ENCODE measurements around the gene LGMN. TPM values are rescaled to one million over a fixed set of nuclear protein-coding genes. Genes with fewer than 3 reads are reported as not detected.

LGMN gene
- polyA plus RNA-seq, 4 donors = 98.6 to 145 (median 111) TPM

DNA sequence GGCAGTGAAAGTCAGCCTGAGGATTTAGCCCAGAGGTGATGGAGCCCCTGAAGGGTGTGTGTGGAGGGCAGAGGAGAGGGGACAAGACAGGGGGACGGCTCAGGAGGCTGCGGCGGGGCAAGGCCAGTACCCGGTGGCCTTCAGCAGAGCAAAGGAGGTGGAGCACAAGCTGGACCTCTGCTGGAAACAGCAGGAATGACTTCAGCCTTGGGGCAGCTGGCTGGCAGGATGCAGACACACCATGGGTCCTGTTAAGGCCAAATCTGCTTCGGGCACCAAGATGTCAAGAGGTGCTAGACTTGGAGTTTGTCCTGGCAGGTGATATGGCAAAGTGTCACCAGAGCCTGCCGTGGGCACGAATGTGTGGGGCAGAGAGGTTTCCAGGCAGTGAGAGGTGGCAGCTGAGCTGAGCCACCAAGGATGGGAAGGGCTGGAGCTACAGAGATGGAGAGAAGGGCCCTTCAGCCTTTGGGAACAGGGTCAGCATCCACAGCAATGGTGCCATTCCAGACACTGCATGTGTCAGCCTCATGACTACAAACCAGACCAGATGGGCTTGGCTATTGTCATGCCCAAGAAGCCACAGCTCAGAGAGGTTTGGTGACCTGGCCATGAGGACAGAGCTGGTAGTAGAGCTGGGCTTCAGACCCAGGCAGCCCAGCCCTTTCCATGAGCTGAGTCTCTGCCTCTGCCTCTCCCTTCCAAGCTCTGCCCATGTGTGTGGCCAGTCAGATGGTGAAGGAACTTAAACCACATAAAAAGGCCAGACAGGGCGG lies 91.9 kb downstream of the LGMN start:
- DNase-seq (ENCODE audit: low read depth in 4 of 4, low spot score in 3 of 4) = no peak

DNA sequence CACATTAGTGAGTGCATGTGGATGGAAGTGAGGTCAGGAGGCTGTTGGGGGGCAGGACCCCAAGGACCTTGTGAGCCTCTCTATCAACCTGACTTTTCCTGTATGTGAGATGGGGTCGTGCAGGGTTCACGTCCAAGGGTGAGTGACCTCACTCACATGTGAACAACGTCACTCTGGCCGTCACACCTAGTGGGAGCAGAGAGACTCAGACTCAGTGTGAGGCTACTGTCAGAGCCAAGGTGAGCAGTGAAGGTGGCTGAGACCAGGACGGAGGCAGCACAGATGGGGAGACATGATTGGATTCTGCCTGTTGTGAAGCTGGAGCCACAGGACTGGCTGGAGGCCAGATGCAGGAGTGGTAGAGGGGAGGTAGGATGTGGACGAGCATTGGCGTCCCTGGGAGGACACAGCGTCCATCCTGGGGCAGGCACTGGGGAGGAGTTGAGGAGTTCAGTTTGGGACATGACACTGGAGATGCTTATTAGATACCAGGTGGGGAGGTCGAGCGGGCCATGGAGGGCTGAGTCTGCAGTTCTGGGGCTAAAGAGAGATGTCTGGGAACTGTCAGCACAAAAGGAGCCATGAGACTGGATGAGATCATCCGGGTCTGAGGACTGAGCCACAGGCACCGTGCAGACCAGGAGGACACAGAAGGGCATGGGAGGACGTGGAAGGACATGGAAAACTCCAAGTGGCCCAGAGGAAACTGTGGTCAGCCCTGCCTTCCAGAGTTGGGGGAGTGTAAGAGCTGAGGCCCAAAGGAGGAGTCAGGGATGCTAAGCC lies 92.8 kb downstream of the LGMN start:
- no peak for DNase-seq (ENCODE audit: low read depth in 4 of 4, low spot score in 3 of 4)

DNA sequence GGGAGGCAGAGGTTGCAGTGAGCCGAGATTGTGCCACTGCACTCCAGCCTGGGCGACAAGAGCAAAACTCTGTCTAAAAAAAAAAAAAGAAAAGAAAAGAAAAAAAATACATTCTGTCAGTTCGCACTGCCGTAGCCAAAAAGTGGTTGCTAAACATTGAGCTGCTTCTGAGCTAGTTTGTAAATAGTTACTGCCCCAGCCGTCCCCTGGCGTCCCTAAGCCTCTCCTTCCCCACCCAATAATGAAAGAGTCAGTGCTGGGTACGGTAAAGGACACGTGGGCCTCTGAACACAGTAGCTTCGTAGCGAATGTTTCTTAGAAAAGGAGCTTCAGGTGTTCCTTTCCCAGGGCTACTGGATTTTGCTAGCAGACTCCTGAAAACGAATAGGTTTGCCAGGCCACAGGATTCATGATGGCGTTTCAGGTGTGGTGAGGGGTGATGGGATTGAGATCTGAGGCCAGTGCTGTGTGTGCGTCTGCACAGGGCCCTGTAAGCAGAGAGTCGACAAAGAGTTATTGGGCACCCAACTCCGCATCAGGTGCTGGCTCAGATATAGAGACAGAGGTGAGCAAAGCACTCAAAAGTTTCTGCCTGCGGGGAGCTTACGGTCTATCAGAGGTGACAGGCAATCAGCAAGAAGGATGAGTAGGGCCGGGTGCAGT lies 94.1 kb downstream of the LGMN start:
- no peak for DNase-seq (ENCODE audit: low read depth in 4 of 4, low spot score in 3 of 4)

Other genes starting within 250 kb of the LGMN start
- gene RIN3, start 234.8 kb downstream of the LGMN start, polyA plus RNA-seq (ENCODE audit: insufficient read length in 4 of 4) = 1 to 10 TPM; 5.1 to 8.0 (median 6.8) TPM
- 10 to 100 TPM; 39.8 to 52.4 (median 48.4) TPM for gene GOLGA5, start 45.7 kb upstream of the LGMN start, polyA plus RNA-seq (ENCODE audit: insufficient read length in 4 of 4)
- 1 to 10 TPM in 2 of 4 donors, under 1 TPM in 2; 0.26 to 1.6 (median 0.77) TPM for gene CHGA, start 174.5 kb upstream of the LGMN start, polyA plus RNA-seq (ENCODE audit: insufficient read length in 4 of 4)